SK-N-SH (cell line): ENCODE results near the gene DHRS1. TPM values are rescaled to one million over a fixed set of nuclear protein-coding genes. Genes with fewer than 3 reads are reported as not detected.

Source experiments
- CTCF ChIA-PET: fragments of 300-600, 350-600 bp; formaldehyde crosslinking; extraction: SDS; loops from one replicate; lab custom pipeline; 2021; lab: Yijun Ruan, JAX
- POLR2A ChIA-PET: fragments of 350-600 bp; sonication (Branson Sonifier 250); formaldehyde crosslinking; extraction: SDS; loops from one replicate; lab custom pipeline; 2020; ENCODE audit warnings: antibody characterized with exemption, inconsistent platforms; lab: Yijun Ruan, JAX
- DNase-seq: peaks from one replicate; pipeline ENCODE4 v3.0.0; 2012
- H2AFZ ChIP-seq: fragments of 200-600 bp; sonication (generic); 2 replicates; pipeline ENCODE4 v1.8.1; 2016; ENCODE audit warnings: antibody characterized with exemption, mild to moderate bottlenecking, low read depth
- H3F3A ChIP-seq: fragments of 200-600 bp; sonication (generic); replicated peaks from 2 replicates; pipeline ENCODE3; 2016; ENCODE audit warnings: antibody characterized with exemption, mild to moderate bottlenecking; ENCODE audit not compliant: insufficient read depth
- H3K27ac ChIP-seq, 2 experiments: fragments of 200-500 bp in 1 of 2; fragments of 200-600 bp in 1 of 2; sonication (Bioruptor generic) in 1 of 2; sonication (generic), shearing (Covaris generic) in 1 of 2; 2 replicates each; pipeline versions ENCODE4 v1.5.1 to v1.6.1; 2014 to 2016; ENCODE audit warnings: low read depth in 2 of 2, inconsistent platforms in 1 of 2, low read length in 1 of 2, mild to moderate bottlenecking in 1 of 2, mixed read lengths in 1 of 2
- H3K27me3 ChIP-seq: fragments of 200-600 bp; sonication (generic), shearing (Covaris generic); 2 replicates; pipeline ENCODE4 v1.6.1; 2016; ENCODE audit warnings: mixed run types; ENCODE audit not compliant: insufficient read depth
- H3K36me3 ChIP-seq, 2 experiments: fragments of 200-500 bp in 1 of 2; fragments of 200-600 bp in 1 of 2; sonication (Bioruptor generic) in 1 of 2; sonication (generic) in 1 of 2; replicated peaks in 1 of 2; 2 replicates each; pipeline versions ENCODE3 to v1.5.1; 2014 to 2016; ENCODE audit warnings: low read length in 1 of 2, mild to moderate bottlenecking in 1 of 2; ENCODE audit not compliant: insufficient read depth in 2 of 2, control insufficient read depth in 1 of 2
- H3K4me1 ChIP-seq, 2 experiments: fragments of 200-500 bp in 1 of 2; fragments of 200-600 bp in 1 of 2; sonication (Bioruptor generic) in 1 of 2; sonication (generic), shearing (Covaris generic) in 1 of 2; 2 replicates each; pipeline versions ENCODE4 v1.5.1 to v1.6.1; 2014 to 2016; ENCODE audit warnings: low read depth in 1 of 2, low read length in 1 of 2, mixed run types in 1 of 2; ENCODE audit not compliant: insufficient read depth in 2 of 2, control insufficient read depth in 1 of 2
- H3K4me2 ChIP-seq: fragments of 200-600 bp; sonication (generic), shearing (Covaris generic); 2 replicates; pipeline ENCODE4 v1.6.1; 2017; ENCODE audit warnings: mixed run types
- H3K4me3 ChIP-seq, 2 experiments: fragments of 200-500 bp in 1 of 2; fragments of 200-600 bp in 1 of 2; sonication (Bioruptor generic) in 1 of 2; sonication (generic), shearing (Covaris generic) in 1 of 2; 2 replicates each; pipeline versions ENCODE4 v1.5.1 to v1.8.1; 2014 to 2016; ENCODE audit warnings: low read depth in 2 of 2, inconsistent platforms in 1 of 2, low read length in 1 of 2, mild to moderate bottlenecking in 1 of 2, mixed read lengths in 1 of 2, moderate library complexity in 1 of 2
- H3K79me2 ChIP-seq: fragments of 200-600 bp; sonication (generic); 2 replicates; pipeline ENCODE4 v1.8.1; 2017; ENCODE audit warnings: mild to moderate bottlenecking; ENCODE audit not compliant: insufficient read depth
- H3K9ac ChIP-seq: fragments of 200-600 bp; sonication (generic); 2 replicates; pipeline ENCODE4 v1.6.1; 2017; ENCODE audit warnings: mixed run types
- H3K9me2 ChIP-seq: fragments of 200-600 bp; sonication (generic); 2 replicates; pipeline ENCODE4 v1.6.1; 2017; ENCODE audit warnings: mixed run types
- H3K9me3 ChIP-seq: fragments of 200-600 bp; sonication (generic); 2 replicates; pipeline ENCODE4 v1.6.1; 2017; ENCODE audit warnings: mixed run types, mild to moderate bottlenecking, moderate library complexity
- H4K20me1 ChIP-seq: fragments of 200-600 bp; sonication (generic); 2 replicates; pipeline ENCODE4 v1.6.1; 2017; ENCODE audit warnings: mild to moderate bottlenecking, mixed run types; ENCODE audit not compliant: insufficient read depth
- ELF1 ChIP-seq: IDR thresholded peaks from 2 replicates; pipeline ENCODE4 v1.4.0; 2012
- FOXM1 ChIP-seq: IDR thresholded peaks from 2 replicates; pipeline ENCODE4 v1.4.0; 2012; ENCODE audit warnings: low read depth, mild to moderate bottlenecking
- MXI1 ChIP-seq: IDR thresholded peaks from 2 replicates; pipeline ENCODE4 v1.6.1; 2012; ENCODE audit warnings: mild to moderate bottlenecking, low read depth, low read length, improper control_type of control experiment
- PBX3 ChIP-seq: IDR thresholded peaks from 2 replicates; pipeline ENCODE4; 2012
- RFX5 ChIP-seq: IDR thresholded peaks from 2 replicates; pipeline ENCODE4 v1.6.1; 2012; ENCODE audit warnings: mild to moderate bottlenecking, improper control_type of control experiment, low read length
- SMC3 ChIP-seq: IDR thresholded peaks from 2 replicates; pipeline ENCODE4 v1.6.1; 2012; ENCODE audit warnings: low read depth, low read length, improper control_type of control experiment
- TCF12 ChIP-seq: IDR thresholded peaks from 2 replicates; pipeline ENCODE4 v1.4.0; 2012
- USF2 ChIP-seq: fragments of 150-350 bp; IDR thresholded peaks from 2 replicates; pipeline ENCODE4 v1.6.1; 2017; ENCODE audit warnings: antibody characterized with exemption, low read length, low read depth, borderline replicate concordance
- WGBS: methylation state at CpG from one replicate; pipeline ENCODE4 v1.1.6; 2017; ENCODE audit warnings: low lambda C conversion rate; 5-methylcytosine and 5-hydroxymethylcytosine counted together
- polyA plus RNA-seq, 3 experiments: library from polyadenylated mRNA; depleted of rRNA; stranded (reverse); fragments of >200 nt; gene quantifications; 2 replicates each; pipeline ENCODE4 v1.2.3, GENCODE V29; 2012
- TF ChIP-seq, protein P1 (sequence below): IDR thresholded peaks from 2 replicates; pipeline ENCODE4 v1.4.0; 2012; ENCODE audit warnings: low read depth

The DHRS1 gene
- polyA plus RNA-seq, 1 of the 3 experiments (the other 2 are of a cell fraction) = 65.4 TPM

- TF ChIP-seq, protein P1, sequence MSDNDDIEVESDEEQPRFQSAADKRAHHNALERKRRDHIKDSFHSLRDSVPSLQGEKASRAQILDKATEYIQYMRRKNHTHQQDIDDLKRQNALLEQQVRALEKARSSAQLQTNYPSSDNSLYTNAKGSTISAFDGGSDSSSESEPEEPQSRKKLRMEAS = no peak
- TF ChIP-seq MXI1 (peak; percentile 55; the same call in 1 of the 2 replicates), TCF12 (no peak), SMC3 (peak; percentile 36; the same call in 1 of the 2 replicates), ELF1 (no peak), RFX5 (peak; percentile 94)
- TF ChIP-seq, all 33 proteins: peak for 6
These were observed 20.0 kb downstream of the DHRS1 start (continued) for GRCh38 chr14:24279301-24280186.

DNA sequence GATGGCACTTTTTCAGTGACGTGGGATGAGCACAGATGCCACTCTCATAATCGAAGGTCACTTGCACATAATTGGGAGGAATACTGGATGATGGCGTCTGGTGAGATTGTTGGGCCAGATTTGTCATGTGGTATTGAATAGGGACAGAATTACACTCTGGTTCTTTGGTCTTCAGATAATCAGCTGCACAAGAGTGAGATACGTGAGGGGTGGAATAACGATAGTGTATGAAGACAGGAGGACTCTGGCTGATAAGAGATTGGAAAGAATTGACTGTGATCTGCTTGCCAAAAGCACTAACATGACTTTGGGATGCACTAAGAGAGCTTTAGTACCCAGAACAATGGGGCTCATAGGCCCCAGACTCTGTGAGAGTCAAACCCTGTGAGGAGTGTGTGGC lies 21.2 kb downstream of the DHRS1 start:
- TF ChIP-seq FOXM1 (no peak), USF2 (no peak), SMC3 (no peak)
- CTCF ChIA-PET = interaction anchor here (1.0 to 8.9 kb wide), 7 partner anchors 10 to 158 kb away, joined by 3 to 87 read pairs (median 5); partner anchors contain the start of genes CIDEB, DHRS1 and NOP9

GRCh38 chr14:24277606-24278321 lies 21.8 kb downstream of the DHRS1 start:
- H3K27me3 ChIP-seq = no peaks in the 10 kb centered on the region
- no peak overlapping the region for H2AFZ ChIP-seq
- no peaks in the 10 kb centered on the region for H4K20me1 ChIP-seq
- H3K4me3 ChIP-seq = no peak overlapping the region
- TF ChIP-seq, protein P1 = no peak
- TF ChIP-seq USF2 (no peak), PBX3 (no peak), TCF12 (no peak)
- POLR2A ChIA-PET = interaction anchor here (1.0 kb wide), 1 partner anchor 121 kb away, joined by 3 read pairs; the partner anchor contains the start of gene NYNRIN
- CTCF ChIA-PET = interaction anchor here (0.8 to 8.9 kb wide), 5 partner anchors 20 to 153 kb away, joined by 3 to 87 read pairs (median 5); partner anchors contain the start of genes CIDEB, DHRS1 and NOP9
- H3F3A ChIP-seq = no peaks in the 10 kb centered on the region
- no peaks in the 10 kb centered on the region for H3K9me2 ChIP-seq
- no peak overlapping the region for H3K27ac ChIP-seq
- DNase-seq = no peak
- no peak overlapping the region for H3K9ac ChIP-seq
- no peaks in the 10 kb centered on the region for H3K79me2 ChIP-seq
- H3K9me3 ChIP-seq = no peaks in the 10 kb centered on the region
- H3K4me2 ChIP-seq = no peak overlapping the region
- 91% methylated on average over 11 of the region's 11 CpGs for WGBS
- no peaks in the 10 kb centered on the region for H3K36me3 ChIP-seq
- peaks cover 0 to 12% of the 10 kb centered on the region in 2 experiments; a peak in 1 of 4 replicates for H3K4me1 ChIP-seq

More for the DNA sequence above, 21.2 kb downstream of the DHRS1 start:
- Histone ChIP-seq H3K27ac (no peak overlapping the region), H3F3A (no peaks in the 10 kb centered on the region), H3K27me3 (no peaks in the 10 kb centered on the region), H3K4me3 (no peak overlapping the region), H3K4me2 (no peak overlapping the region), H2AFZ (no peak overlapping the region), H4K20me1 (no peaks in the 10 kb centered on the region), H3K9me3 (no peaks in the 10 kb centered on the region), H3K79me2 (no peaks in the 10 kb centered on the region), H3K9ac (no peak overlapping the region), H3K9me2 (no peaks in the 10 kb centered on the region), H3K36me3 (no peaks in the 10 kb centered on the region), H3K4me1 (peaks cover 0 to 12% of the 10 kb centered on the region in 2 experiments; a peak in 1 of 4 replicates)
- WGBS = 89% methylated on average over 5 of the region's 5 CpGs
- no peak for DNase-seq
- POLR2A ChIA-PET = interaction anchor here (1.0 kb wide), 1 partner anchor 121 kb away, joined by 3 read pairs; the partner anchor contains the start of gene NYNRIN
